ENCODE measurements around the gene EFCAB6.

The EFCAB6 gene

GRCh38 chr22:43526117-43526655, 285.9 kb downstream of the EFCAB6 start:
- no peak for DNase-seq (ENCODE audit: low spot score)

GRCh38 chr22:43521716-43522115, 290.4 kb downstream of the EFCAB6 start:
- DNase-seq (ENCODE audit: low spot score), result no peak

DNA sequence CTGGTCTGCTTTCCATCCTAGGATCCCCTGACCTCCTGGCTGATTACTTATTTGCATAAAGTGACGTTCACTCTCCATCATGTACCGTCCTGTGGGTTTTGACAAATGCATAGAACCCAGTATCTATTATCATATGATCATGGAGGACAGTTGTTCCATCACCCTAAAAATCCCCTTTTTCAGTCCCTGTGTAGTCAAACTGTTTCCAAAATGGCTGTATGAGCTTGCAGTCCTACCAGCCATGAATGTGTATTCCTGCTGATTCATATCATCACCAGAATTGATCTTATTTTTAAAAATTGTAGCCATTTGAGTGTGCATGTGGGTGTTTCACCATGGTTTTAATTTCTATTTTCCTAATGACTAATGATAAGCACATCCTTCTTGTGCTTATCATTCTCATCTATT, 291.5 kb downstream of the EFCAB6 start:
- DNase-seq (ENCODE audit: low spot score), result no peak

DNA sequence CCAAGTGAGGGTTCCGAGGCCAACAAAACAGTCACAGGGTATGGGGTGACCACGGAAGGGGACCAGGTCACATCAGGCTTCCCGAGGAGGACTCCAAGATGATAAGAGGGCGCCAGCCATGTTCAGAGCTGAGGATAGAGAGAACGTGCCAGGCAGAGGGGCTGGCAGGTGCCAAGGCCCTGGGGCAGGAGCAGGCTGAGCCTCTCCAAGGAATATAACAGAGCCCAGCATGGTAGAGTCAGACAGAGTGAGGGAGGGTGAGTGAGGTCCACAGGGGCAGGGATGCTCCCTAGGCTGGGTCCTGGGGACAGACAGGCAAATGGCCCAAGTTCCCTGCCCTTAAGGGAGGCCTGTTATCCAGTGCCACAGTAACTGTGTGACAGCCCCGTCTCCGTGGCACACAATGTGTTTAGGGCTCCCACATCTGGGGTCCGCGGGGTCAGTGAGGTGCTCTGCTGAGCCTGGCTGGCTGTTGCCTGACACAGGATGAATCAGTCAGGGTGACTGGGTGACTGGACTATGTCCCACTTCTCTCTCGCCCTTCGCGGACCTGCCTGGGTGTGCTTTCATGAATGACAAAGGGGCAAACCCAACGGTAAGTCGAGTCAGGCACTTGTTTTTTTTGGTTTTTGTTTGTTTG, 295.0 kb downstream of the EFCAB6 start:
- DNase-seq (ENCODE audit: low spot score), result no peak

- DNase-seq (ENCODE audit: low spot score), result no peak
Observed at GRCh38 chr22:43516386-43516785, 295.7 kb downstream of the EFCAB6 start.

DNA sequence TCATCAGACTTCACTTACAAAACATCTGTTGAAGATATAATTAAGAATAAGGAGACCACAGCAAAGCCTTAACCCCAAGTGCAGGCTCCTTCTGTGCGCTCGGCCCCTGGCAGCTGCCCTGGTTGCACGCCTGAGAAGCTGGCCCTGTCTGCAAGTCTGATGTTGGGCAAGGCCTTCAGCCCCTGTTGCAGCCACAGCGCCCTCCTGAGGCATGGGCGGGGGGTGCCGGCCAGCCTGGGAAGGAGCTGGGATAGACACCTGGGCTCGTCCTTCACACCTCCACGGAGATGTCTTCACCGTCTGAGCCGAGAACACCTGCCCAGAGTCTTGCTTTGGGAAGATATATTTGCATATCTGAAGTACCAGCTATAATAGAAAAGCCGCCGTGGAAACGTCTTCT, 296.2 kb downstream of the EFCAB6 start:
- no peak for DNase-seq (ENCODE audit: low spot score)

DNA sequence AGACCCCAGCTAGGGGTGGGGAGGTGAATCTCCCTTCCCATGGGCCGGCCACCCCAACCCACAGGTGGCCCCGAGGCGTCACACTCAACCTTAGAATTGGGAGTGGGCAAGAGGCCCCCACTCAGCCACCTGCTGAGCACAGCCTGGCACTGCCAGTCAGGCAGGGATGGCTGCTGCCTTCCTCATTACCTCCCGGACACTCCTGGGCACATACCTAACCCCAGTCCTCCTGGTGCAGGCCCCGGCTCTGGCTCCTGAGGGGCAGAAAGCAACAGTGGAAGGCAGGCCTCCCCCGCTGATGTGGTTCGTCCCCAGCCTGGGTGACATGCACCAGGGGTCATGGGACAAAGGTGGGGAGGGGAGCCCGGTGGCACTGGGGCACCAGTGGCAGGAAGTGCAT, 296.7 kb downstream of the EFCAB6 start:
- no peak for DNase-seq (ENCODE audit: low spot score)

- DNase-seq (ENCODE audit: low spot score), result no peak
Observed at GRCh38 chr22:43514476-43515157, 297.5 kb downstream of the EFCAB6 start.

DNA sequence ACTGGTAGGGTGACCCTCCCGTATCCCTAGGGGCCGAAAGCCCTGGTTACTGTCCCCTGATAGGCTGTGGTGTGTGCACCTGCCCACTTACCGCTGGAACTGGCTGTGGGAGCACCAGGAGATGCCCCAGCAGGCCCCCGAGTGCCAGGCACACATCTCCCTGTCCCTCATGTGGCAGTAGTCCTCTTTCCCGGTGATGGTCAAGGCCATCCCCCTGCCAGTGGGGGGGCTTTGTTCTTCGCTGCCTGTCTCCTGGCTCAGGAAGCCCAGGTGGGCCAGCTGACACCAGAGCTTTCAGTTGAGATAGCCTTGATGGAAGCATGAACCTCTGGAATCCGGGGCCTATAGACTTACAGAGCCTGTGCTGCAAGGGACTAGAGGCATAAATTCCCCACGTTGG, 299.8 kb downstream of the EFCAB6 start:
- no peak for DNase-seq (ENCODE audit: low spot score)

DNA sequence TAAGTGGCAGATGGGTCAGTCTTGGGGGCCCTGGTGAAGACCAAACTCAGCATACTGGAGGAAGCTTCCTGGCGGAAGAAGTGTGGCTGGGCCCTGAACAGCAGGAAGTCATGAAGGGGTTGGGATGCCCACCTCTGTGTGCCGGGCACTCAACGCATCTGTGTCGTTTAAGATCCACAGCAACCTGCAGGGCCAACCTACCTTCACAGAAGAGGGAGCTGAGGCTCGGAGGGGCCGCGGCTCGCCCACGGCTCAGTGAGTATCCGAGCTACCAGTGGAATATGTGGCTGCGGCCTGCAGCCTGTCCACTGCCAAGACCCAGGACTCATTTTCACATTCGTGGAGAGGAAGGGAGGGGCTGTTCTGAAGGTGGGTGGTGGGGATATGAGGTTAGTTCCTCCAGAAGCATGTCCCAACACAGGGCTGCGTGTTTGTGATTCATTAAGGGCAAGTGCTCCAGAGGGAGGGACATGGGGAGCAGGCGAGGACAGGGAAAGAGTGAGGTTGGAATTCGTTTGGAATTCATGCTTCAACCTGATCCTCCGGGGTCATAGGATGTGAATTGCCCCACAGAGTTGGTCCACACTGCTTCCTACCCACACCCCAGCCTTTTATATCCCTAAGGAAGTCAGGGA, 300.7 kb downstream of the EFCAB6 start:
- no peak for DNase-seq (ENCODE audit: low spot score)

GRCh38 chr22:43510281-43511070, 301.6 kb downstream of the EFCAB6 start:
- DNase-seq (ENCODE audit: low spot score), result no peak

- DNase-seq (ENCODE audit: low spot score), result no peak
Observed at GRCh38 chr22:43509337-43509736, 302.8 kb downstream of the EFCAB6 start.

DNA sequence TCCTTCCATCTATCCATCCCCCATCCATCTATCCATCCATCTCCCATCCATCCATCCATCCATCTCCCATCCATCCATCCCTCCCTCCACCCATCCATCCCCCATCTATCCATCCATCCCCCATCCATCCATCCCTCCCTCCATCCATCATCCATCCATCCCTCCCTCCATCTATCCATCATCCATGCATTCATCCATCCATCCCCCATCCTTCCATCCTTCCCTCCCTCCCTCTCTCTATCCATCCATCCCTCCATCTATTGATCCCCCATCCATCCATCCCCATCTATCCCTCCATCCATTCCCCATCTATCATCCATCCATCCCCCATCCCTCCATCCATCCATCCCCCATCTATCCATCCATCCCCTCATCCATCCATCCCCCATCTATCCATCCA, 303.6 kb downstream of the EFCAB6 start:
- no peak for DNase-seq (ENCODE audit: low spot score)

DNA sequence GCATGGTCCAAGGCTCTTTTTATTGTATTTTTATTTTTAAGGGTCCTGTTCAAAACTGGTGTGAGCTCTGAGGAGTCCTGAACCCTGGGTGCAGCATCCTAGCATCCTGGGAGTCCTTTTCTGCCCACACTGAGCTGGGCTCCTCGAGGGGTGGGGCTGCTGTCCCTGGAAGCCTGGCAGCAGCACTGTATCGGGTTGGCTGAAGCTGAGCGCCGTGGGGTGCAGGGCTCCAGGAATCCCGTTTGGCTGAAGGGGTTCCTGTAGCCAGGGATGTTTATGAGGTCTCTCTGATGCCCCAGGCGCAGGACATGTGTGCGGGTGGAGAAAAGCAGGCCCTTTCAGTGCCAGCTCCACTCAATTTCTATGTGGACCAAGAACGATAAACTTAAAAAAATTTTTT, 304.9 kb downstream of the EFCAB6 start:
- no peak for DNase-seq (ENCODE audit: low spot score)

DNA sequence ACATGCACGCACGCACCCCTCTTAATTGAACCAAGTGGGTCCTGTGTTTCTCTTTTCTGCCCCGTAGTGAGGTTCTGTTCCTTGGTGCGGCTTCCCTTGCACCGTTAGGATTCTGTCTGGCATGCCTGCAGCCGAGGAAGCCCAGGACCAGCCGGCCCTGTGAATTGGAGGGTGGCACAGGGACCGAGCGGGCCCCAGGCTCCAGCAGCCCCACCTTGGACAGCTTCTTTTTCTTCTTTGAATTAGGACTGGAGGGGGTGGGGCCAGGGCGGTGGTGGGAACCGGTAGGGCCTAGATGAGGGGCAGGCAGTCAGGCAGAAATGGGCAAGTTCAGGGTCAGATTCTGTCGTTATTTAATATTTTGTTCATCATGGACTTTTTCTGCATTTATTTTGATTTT, 305.6 kb downstream of the EFCAB6 start:
- DNase-seq (ENCODE audit: low spot score), result no peak

DNA sequence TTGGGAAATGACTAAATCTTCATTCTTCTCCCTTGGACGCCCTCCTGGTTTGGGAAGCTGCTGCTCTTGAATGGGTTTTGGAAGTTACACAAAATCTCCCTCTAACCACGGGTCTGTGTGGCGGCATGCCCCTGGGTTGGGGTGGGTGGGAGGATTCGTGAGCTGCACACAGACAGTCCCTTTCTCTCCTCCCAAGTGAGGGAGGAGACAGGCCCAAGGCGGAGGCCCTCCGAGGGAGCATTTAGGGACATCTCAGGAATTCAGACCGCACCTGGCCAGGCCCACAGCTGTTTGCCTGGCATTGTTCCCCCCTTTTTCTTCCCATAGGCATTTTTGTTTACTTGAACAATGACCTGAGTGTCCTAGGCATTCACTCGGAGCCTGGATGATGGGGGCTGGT, 306.2 kb downstream of the EFCAB6 start:
- DNase-seq (ENCODE audit: low spot score), result no peak

- DNase-seq (ENCODE audit: low spot score), result no peak
Observed at GRCh38 chr22:43505423-43505822, 306.7 kb downstream of the EFCAB6 start.

DNA sequence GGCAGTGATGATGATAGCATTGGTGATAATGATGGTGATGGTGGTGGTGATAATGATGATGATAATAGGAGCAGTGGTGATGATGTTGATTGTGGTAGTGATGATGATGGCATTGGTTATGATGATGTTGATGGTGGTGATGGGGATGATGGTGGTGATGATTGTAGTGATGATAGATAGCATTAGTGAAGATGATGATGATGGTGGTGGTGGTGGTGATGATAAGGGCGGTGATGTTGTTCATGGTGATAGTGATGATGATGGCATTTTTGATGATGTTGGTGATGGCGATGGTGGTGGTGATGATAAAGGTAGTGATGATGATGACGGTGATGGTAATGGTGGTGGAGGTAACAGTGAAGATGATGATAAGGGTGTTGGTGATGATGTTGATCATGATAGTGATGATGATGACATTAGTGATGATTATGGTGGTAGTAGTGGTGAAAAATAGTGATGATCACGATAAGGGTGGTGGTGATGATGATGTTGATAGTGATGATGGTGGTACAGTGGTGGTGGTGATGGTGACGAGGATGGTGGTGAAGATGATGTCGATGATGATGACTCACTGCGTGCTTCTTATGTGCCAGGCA, 307.3 kb downstream of the EFCAB6 start:
- DNase-seq (ENCODE audit: low spot score), result no peak

DNA sequence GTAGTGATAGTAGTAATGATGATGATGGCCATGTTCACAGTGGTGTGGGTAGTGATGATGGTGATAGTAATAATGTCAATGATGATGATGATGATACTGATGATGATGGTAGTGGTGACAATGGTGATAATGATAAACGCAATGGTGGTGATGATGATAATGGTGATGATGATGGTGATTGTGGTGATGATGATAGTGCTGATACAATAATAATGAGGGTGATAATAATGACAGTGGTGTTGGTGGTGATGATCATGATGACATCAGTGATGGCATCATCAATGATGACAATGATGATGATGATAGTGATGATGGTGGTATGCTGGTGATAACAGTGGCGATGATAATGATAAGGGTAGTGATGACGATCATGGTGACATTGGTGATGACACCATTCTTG, 308.0 kb downstream of the EFCAB6 start:
- DNase-seq (ENCODE audit: low spot score), result no peak

DNA sequence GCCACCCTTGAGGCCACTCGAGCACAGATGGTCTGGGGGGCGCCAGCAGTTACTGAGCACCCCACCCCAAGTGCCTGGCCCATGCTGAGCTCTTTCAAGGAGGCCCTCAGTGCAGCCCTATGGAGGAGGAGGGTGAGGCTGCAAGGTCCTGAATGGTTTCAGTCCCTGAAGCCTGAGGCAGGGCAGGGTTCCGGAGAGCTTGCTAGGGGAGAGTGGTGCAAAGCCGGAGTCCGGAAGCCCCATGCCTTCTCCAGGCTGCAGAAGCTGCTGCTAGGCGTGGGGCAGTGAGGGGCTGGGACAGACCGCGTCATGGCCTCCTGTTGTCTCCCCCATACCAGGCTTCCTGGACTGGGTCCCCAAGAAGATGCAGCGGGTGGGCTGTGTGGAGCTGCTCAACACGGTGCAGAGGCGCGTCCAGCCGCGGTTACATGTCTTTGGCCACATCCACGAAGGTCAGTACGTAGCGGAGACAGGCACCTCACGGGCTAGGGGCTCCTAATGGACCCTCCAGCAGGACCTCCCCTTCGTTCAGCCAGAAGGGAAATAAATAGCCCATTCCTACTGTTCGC, 309.7 kb downstream of the EFCAB6 start:
- DNase-seq (ENCODE audit: low spot score), result no peak

DNA sequence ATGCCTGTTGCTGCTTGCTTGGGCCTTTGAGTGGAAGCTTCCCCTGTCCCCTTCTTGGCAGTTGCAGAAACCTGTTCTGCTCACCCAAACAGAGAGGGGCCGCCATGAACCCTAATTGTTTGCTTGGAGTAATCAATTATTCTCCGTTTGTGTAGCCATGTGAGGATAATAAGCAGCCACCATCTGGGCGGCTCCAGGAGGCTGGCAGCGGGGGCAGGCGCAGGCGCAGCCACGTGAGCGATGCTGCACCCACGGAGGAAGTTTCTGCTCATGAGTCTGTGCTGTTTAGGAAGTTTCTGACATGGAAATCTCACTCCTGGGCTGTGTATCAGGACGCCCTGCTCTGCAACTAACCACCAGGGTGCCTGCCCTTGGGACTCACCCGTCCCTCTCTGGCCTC, 310.2 kb downstream of the EFCAB6 start:
- no peak for DNase-seq (ENCODE audit: low spot score)

Measured in COLO829 (cell line).